Natural killer cell (primary cell): ENCODE measurements around the gene ANXA11. TPM values are rescaled to one million over a fixed set of nuclear protein-coding genes. Genes with fewer than 3 reads are reported as not detected.
A peak's percentile ranks its signal among the peaks of the same experiment; 100 is the strongest.

Experiments
- ATAC-seq, 3 donors: fragments of 150-1000 bp in 2 of 3; fragments of 200-7000 bp in 1 of 3; cut with Tn5 transposase; 1 replicate in 1 of 3; 2 replicates in 2 of 3; pipeline ENCODE4 v1.10.0; 2021; ENCODE audit warnings: mild to moderate bottlenecking in 2 of 3, moderate library complexity in 2 of 3
- DNase-seq, 2 donors: peaks; one replicate each; pipeline versions ENCODE4 v3.0.0 to v3.0.0-alpha.2; 2013 to 2021; ENCODE audit warnings: mixed read lengths in 1 of 2
- H3K27ac ChIP-seq: one replicate; pipeline ENCODE4 v1.5.1; 2013; ENCODE audit warnings: mild to moderate bottlenecking, low read length
- H3K27me3 ChIP-seq: one replicate; pipeline ENCODE4 v1.6.1; 2013; ENCODE audit warnings: low read length; ENCODE audit not compliant: control insufficient read depth, insufficient read depth
- H3K36me3 ChIP-seq: one replicate; pipeline ENCODE4 v1.6.1; 2013; ENCODE audit warnings: low read length; ENCODE audit not compliant: control insufficient read depth, insufficient read depth
- H3K4me1 ChIP-seq: one replicate; pipeline ENCODE4 v1.6.1; 2013; ENCODE audit warnings: low read length; ENCODE audit not compliant: control insufficient read depth, insufficient read depth
- H3K4me3 ChIP-seq: one replicate; pipeline ENCODE4 v1.5.1; 2013; ENCODE audit warnings: low read length
- H3K9me3 ChIP-seq: one replicate; pipeline ENCODE4 v1.6.1; 2013; ENCODE audit warnings: low read length; ENCODE audit not compliant: control insufficient read depth, insufficient read depth
- H3K27ac Mint-ChIP-seq, 2 donors: one replicate each; pipeline ENCODE4 v1.8.0; 2022; ENCODE audit warnings: mild to moderate bottlenecking in 2 of 2, mixed read lengths in 2 of 2, moderate library complexity in 1 of 2
- H3K27me3 Mint-ChIP-seq, 2 donors: one replicate each; pipeline ENCODE4 v1.8.0; 2022; ENCODE audit warnings: low read depth in 2 of 2, mixed read lengths in 2 of 2
- H3K36me3 Mint-ChIP-seq: one replicate; pipeline ENCODE4 v1.8.0; 2022; ENCODE audit warnings: mixed read lengths
- H3K4me1 Mint-ChIP-seq, 2 donors: one replicate each; pipeline ENCODE4 v1.8.0; 2022; ENCODE audit warnings: mixed read lengths in 2 of 2
- H3K4me3 Mint-ChIP-seq: one replicate; pipeline ENCODE4 v1.8.0; 2022; ENCODE audit warnings: mild to moderate bottlenecking, moderate library complexity, mixed read lengths
- H3K9me3 Mint-ChIP-seq, 2 donors: one replicate each; pipeline ENCODE4 v1.8.0; 2022; ENCODE audit warnings: mixed read lengths in 2 of 2
- CTCF ChIP-seq: fragments of 200-600 bp; IDR thresholded peaks from one replicate; pipeline ENCODE4 v1.8.0; 2022; ENCODE audit warnings: antibody characterized with exemption
- WGBS: methylation state at CpG from one replicate; pipeline ENCODE4 v1.1.7; 2013; ENCODE audit warnings: missing lambda C conversion rate; ENCODE audit not compliant: insufficient coverage; 5-methylcytosine and 5-hydroxymethylcytosine counted together
- intact Hi-C: fragments of 100-400 bp; cut with micrococcal nuclease; formaldehyde crosslinking; loops from one replicate; pipeline ENCODE4 v1.14.2; 2022
- total RNA-seq, 4 donors: library from RNA; stranded (reverse); fragments of 120-200 nt in 1 of 4; gene quantifications; one replicate each; pipeline versions ENCODE4 v1.2.3 to v1.2.4, GENCODE V29; 2013 to 2022

ANXA11 gene
- total RNA-seq, 3 donors from 2014 or later (not counting 1 experiment from before 2014, with no cell fraction given): 213 to 264 (median 245) TPM

GRCh38 chr10:80200259-80200658 is 5.1 kb downstream of the ANXA11 start:
- no peak overlapping the region for H3K4me3 Mint-ChIP-seq
- intact Hi-C loops: loop anchor here (10.0 kb wide), 1 partner anchor 295 kb away; no protein-coding TSS in a partner anchor
- H3K27ac Mint-ChIP-seq: peak overlapping the region; percentile 79 to 83
- DNase-seq: no peak
- peaks cover 75 to 82% of the 10 kb centered on the region in 2 donors for H3K4me1 Mint-ChIP-seq
- no peak for TF ChIP-seq CTCF
- H3K9me3 Mint-ChIP-seq: peaks cover 0 to 3% of the 10 kb centered on the region in 2 donors
- H3K36me3 Mint-ChIP-seq: no peaks in the 10 kb centered on the region
- no CpG with 5 or more reads among the region's 1 CpG for WGBS
- ATAC-seq: no peak
- Histone ChIP-seq H3K27me3 (no peaks in the 10 kb centered on the region), H3K4me3 (no peak overlapping the region), H3K36me3 (peaks cover 3% of the 10 kb centered on the region), H3K27ac (no peak overlapping the region), H3K4me1 (peaks cover 72% of the 10 kb centered on the region), H3K9me3 (no peaks in the 10 kb centered on the region)
- no peaks in the 10 kb centered on the region for H3K27me3 Mint-ChIP-seq

GRCh38 chr10:80199828-80200227 is 5.5 kb downstream of the ANXA11 start:
- TF ChIP-seq CTCF: no peak
- peaks cover 79 to 85% of the 10 kb centered on the region in 2 donors for H3K4me1 Mint-ChIP-seq
- ATAC-seq (no peak), DNase-seq (no peak)
- H3K9me3 Mint-ChIP-seq: peaks cover 0 to 3% of the 10 kb centered on the region in 2 donors
- no peak overlapping the region for H3K4me3 ChIP-seq
- no peak overlapping the region for H3K27ac ChIP-seq
- intact Hi-C loops: loop anchor here (10.0 kb wide), 1 partner anchor 295 kb away; no protein-coding TSS in a partner anchor
- 70% methylated on average over 8 of the region's 8 CpGs for WGBS
- H3K27ac Mint-ChIP-seq: peak overlapping the region; percentile 68 to 83
- no peaks in the 10 kb centered on the region for H3K9me3 ChIP-seq
- peaks cover 8% of the 10 kb centered on the region for H3K36me3 ChIP-seq
- H3K4me1 ChIP-seq: peaks cover 77% of the 10 kb centered on the region
- no peaks in the 10 kb centered on the region for H3K36me3 Mint-ChIP-seq
- H3K27me3 ChIP-seq: no peaks in the 10 kb centered on the region
- peak overlapping the region; percentile 13 for H3K4me3 Mint-ChIP-seq
- no peaks in the 10 kb centered on the region for H3K27me3 Mint-ChIP-seq

- H3K27ac Mint-ChIP-seq: peak overlapping the region; percentile 92 to 93
- H3K27me3 Mint-ChIP-seq: no peaks in the 10 kb centered on the region
- Histone ChIP-seq H3K27ac (no peak overlapping the region), H3K9me3 (no peaks in the 10 kb centered on the region), H3K36me3 (peaks cover 8% of the 10 kb centered on the region), H3K4me1 (peaks cover 67% of the 10 kb centered on the region), H3K4me3 (no peak overlapping the region), H3K27me3 (no peaks in the 10 kb centered on the region)
- H3K4me3 Mint-ChIP-seq: no peak overlapping the region
- peaks cover 72 to 73% of the 10 kb centered on the region in 2 donors for H3K4me1 Mint-ChIP-seq
- DNase-seq: peak in 1 of 2 donors; percentile 20
- H3K9me3 Mint-ChIP-seq: peaks cover 0 to 3% of the 10 kb centered on the region in 2 donors
- WGBS: 69% methylated on average over 8 of the region's 14 CpGs
- no peak for ATAC-seq
- TF ChIP-seq CTCF: no peak
- intact Hi-C loops: no loop called here
- no peaks in the 10 kb centered on the region for H3K36me3 Mint-ChIP-seq
These were observed 7.1 kb downstream of the ANXA11 start for GRCh38 chr10:80197972-80198916.
